AG09319 (cell line): ENCODE measurements around the gene GSDME.

ENCODE experiments used
- DNase-seq: peaks from one replicate; pipeline ENCODE4 v3.0.0-alpha.2; 2010; ENCODE audit warnings: low read depth; ENCODE audit errors: extremely low read depth
- TF ChIP-seq, protein P1 (sequence below): IDR thresholded peaks from 2 replicates; pipeline ENCODE4 v1.5.1; 2011; ENCODE audit warnings: low read depth, mild to moderate bottlenecking, inconsistent platforms, low read length, moderate library complexity

GSDME gene

DNA sequence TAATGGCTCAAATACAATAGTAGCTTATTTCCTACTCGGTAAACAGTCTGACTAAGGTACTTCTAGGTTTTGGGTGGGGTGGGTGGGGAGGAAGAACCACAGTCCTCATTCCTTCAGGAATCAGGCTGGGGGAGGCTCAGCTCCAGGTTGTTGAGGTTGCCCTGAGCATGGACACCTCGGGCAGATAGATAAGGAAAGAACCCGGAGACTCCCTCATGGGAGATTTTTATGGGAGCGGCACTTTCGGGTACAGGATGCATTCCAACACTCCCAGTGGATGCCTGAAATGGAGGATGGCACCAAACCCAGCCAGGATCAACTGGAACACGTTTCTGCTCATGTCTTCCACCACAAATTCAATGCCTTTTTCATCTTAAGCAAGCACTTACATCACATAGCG lies 5.5 kb upstream of the GSDME start:
- DNase-seq = no peak
- TF ChIP-seq, protein P1, sequence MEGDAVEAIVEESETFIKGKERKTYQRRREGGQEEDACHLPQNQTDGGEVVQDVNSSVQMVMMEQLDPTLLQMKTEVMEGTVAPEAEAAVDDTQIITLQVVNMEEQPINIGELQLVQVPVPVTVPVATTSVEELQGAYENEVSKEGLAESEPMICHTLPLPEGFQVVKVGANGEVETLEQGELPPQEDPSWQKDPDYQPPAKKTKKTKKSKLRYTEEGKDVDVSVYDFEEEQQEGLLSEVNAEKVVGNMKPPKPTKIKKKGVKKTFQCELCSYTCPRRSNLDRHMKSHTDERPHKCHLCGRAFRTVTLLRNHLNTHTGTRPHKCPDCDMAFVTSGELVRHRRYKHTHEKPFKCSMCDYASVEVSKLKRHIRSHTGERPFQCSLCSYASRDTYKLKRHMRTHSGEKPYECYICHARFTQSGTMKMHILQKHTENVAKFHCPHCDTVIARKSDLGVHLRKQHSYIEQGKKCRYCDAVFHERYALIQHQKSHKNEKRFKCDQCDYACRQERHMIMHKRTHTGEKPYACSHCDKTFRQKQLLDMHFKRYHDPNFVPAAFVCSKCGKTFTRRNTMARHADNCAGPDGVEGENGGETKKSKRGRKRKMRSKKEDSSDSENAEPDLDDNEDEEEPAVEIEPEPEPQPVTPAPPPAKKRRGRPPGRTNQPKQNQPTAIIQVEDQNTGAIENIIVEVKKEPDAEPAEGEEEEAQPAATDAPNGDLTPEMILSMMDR = no peak

DNA sequence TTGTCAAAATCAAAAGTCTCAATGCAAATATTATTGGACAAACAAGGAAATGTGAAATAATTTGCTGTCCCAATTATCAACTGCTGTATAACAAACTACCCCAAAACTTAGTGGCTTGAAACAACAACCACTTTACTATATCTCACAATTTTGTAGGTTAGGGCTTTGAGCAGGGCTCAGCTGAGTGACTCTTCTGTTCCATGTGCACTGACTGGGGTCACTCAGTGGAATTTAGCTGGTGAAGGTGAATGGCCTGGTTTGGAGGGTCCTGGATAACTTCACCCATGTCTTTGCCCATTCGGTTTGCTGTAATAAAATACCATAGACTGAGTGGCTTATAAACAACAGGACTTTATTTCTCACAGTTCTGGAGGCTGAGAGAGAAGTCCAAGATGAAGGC lies 3.7 kb upstream of the GSDME start:
- TF ChIP-seq, protein P1 = no peak
- DNase-seq = no peak

DNA sequence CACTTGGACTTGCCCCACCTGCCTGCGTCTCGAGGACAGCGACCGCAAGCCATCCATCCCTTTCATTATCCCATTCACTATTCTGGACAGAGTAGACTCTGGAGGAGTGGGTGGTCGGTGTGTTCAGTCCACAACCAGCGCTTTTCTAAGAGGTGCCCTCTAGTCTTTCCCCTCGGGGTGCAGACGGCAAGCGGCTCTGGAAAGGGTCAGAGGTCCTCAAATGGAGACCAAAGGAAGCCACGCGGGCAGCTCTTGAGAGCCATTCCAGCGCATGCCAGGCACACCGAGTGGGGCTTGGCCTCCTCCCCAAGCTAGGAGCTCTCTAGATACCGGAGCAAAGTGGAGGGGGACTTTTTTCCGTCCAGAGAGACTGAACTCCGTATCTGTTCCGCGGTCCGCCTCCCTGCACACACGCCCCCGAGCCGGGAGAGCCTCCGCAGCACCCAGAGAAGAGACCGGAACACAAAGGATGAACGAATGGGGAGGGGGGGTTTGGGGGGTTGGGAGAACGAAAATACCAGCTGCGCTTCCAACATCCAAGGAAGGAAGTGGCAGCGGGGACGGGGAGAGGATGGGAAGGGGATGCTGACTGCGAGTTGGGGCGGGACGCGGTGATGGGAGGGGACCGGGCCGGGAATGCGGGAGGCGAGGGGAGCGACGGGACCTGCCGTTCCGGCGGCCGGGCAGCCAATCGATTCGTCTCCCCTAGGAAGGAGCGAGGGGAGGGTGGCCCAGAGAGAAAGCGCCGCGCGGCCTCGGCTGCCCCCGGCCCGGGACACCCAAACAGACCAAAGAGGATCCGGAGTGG lies 515 bp downstream of the GSDME start:
- TF ChIP-seq, protein P1 = no peak
- no peak for DNase-seq

DNA sequence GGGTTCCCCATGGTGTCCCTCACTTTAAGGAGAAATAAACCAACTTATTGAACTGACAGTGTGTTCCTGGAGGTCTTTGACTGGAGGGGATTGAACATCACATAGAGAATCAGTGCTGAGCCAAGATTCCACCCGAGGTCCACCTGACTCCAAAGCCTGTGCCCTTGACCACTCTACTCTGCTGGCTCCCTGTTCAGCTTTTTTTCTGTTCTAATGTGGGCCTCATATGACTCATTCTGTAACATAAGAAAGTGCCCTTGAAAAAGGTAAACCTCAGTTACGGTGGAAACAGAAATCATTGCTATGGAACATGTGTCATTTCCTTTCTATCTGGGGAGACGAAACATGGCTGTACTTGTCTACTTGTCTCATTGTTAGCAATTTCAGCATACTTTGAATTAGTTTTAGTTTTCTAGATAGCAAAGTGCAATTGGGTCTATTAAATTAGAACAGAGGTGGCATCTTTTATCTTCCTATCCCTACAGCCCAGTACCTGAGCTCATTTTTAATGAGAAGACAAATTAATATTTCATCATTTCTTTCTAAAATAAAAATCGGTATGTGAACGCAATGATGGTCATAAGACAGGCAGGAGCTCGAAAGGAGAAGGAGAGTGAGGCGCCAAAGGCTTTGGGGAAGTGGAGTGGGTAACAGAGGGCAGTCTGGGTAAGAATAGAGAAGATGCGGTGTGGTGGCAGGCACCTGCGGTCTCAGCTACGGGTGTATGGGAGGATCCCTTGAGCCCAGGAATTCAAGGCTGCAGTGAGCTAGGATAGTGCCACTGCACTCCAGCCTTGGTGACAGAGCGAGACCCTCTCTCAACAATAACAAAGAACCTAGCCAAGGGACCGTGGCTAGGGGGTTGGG lies 1.5 kb downstream of the GSDME start:
- no peak for DNase-seq
- TF ChIP-seq, protein P1 = no peak

DNA sequence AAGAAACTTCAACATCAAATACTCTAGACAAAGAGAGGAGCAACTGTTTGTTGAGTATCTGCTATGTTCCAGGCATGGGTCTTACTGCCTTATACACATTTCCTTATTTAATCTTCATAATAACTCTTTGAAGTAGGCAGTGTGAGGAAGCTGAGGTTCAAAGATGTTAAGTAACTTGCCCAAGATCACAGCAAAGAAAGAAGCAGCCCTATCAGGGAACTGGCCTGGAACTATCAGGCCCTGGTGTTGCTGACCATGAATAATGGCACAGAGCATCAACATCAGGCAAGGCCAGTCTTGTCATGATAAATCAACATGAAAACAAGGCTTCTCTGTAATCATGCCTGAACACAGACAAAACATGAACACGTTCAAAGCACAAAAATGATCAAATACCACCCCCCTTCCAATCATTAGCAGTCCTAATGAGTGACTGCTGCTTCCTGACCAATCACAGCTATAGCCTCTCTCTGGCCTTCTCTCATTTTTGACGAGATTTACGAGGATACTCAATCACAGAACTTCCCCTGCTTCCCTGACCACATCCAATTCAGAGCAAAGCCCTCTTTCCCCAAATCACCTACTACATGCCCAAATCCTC lies 2.3 kb downstream of the GSDME start:
- TF ChIP-seq, protein P1 = no peak
- DNase-seq = no peak

DNA sequence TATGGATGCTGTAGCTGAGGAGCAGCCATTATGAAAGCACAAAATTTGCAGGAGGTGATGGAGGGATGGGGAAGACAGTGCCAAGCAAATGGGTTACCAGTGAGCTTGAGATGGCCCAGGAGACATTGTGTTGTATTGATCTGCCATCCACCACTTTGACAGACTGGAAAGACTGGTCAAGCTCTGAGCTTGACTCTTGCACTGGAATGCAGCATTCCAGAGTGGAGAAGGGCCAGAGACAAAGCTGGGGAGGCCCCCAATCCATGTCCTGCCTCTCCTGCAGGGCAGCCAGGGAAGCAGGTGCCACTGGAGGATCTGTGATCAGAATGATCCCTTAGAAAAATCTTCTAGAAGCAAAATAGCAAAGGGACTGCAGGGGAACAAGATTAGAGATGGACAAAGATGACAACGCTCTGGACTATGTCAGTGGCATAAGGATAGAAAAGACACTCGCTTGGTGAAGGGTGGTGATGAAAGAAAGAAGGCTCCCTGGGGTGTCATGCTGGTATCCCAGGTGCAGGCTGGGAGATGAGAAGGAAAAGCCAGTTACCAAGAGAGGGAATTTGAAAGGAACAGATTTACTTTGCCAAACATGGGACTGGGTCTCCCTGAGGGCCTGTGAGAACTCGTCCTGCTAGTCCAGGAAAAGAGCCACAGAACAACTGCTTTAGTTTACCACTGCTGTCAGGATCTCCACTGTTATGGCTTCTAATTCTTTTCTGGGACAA lies 5.0 kb downstream of the GSDME start:
- TF ChIP-seq, protein P1 = no peak
- DNase-seq = no peak
